Stomach (tissue), 9 donors: Measurements from ENCODE around the gene GPC5. TPM values are rescaled to one million over a fixed set of nuclear protein-coding genes. Genes with fewer than 3 reads are reported as not detected.
A peak's percentile ranks its signal among the peaks of the same experiment; 100 is the strongest.

Source experiments
- DNase-seq, 2 donors: peaks; one replicate each; pipeline versions ENCODE4 v3.0.0 to v3.0.0-alpha.2; 2013 to 2019
- H3K27ac ChIP-seq, 5 donors: fragments of 200-600 bp in 4 of 5; sonication (generic) in 4 of 5; one replicate each; pipeline ENCODE4 v1.5.1; 2013 to 2019; ENCODE audit warnings: mild to moderate bottlenecking in 1 of 5, moderate library complexity in 1 of 5
- H3K27me3 ChIP-seq, 3 donors: fragments of 200-600 bp; sonication (generic); one replicate each; pipeline ENCODE4 v1.5.1; 2017 to 2019; ENCODE audit warnings: mixed run types in 1 of 3
- H3K36me3 ChIP-seq, 4 donors: fragments of 200-600 bp; sonication (generic); 1 replicate in 3 of 4; 2 replicates in 1 of 4; pipeline ENCODE4 v1.5.1; 2016 to 2019
- H3K4me1 ChIP-seq, 4 donors: fragments of 200-600 bp; sonication (generic); one replicate each; pipeline ENCODE4 v1.5.1; 2016 to 2019
- H3K4me3 ChIP-seq, 4 donors: fragments of 200-600 bp; sonication (generic) in 3 of 4; one replicate each; pipeline ENCODE4 v1.5.1; 2016 to 2019; ENCODE audit warnings: mild to moderate bottlenecking in 1 of 4
- H3K9me3 ChIP-seq, 4 donors: fragments of 200-600 bp; sonication (generic); one replicate each; pipeline ENCODE4 v1.5.1; 2016 to 2019
- EP300 ChIP-seq: sonication (generic); formaldehyde crosslinking; IDR thresholded peaks from one replicate; pipeline ENCODE4 v1.6.1; 2017; ENCODE audit warnings: antibody characterized with exemption
- POLR2A ChIP-seq, 4 donors: fragments of 450-650 bp; IDR thresholded peaks; one replicate each; pipeline ENCODE4 v1.6.1; 2016; ENCODE audit warnings: antibody characterized with exemption in 4 of 4, control low read depth in 2 of 4, mild to moderate bottlenecking in 1 of 4, moderate library complexity in 1 of 4
- POLR2AphosphoS5 ChIP-seq, 3 donors: sonication (generic); formaldehyde crosslinking; IDR thresholded peaks; one replicate each; pipeline ENCODE4 v1.6.1; 2016; ENCODE audit warnings: antibody characterized with exemption in 3 of 3
- WGBS, 5 donors: extraction: QIAGEN DNeasy Blood & Tissue Kit in 3 of 5; methylation state at CpG; one replicate each; pipeline versions ENCODE4 v1.1.5 to v1.1.7; 2013 to 2018; 5-methylcytosine and 5-hydroxymethylcytosine counted together
- intact Hi-C: fragments of 100-400 bp; cut with DNase I; formaldehyde crosslinking; loops from one replicate; pipeline ENCODE4 v1.15.1; 2023; ENCODE audit warnings: low total_unique reads
- polyA plus RNA-seq, 3 donors: library from polyadenylated mRNA; stranded (reverse); fragments of 200-250 nt; gene quantifications; one replicate each; pipeline ENCODE4 v1.2.3, GENCODE V29; 2013
- total RNA-seq, 5 donors: library from RNA; depleted of rRNA; stranded (reverse); fragments of >200 nt; gene quantifications; one replicate each; pipeline versions ENCODE4 v1.1.0 to v1.2.3, GENCODE V29; 2014 to 2016
- TF ChIP-seq, protein P1 (sequence below), 7 experiments: fragments of 450-650 bp in 4 of 7; fragments of 200-600 bp in 3 of 7; sonication (generic) in 3 of 7; IDR thresholded peaks; one replicate each; pipeline ENCODE4 v1.5.1; 2016 to 2019; ENCODE audit warnings: antibody characterized with exemption in 7 of 7, control low read depth in 2 of 7, mild to moderate bottlenecking in 1 of 7
- donor health status: healthy with polysubstance abuse.
- donor health status: Bipolar disorder and iron deficiency.
- donor health status: healthy.

Gene GPC5
- total and polyA plus RNA-seq, 8 donors: 0.87 to 2.8 TPM; not detected in 6

DNA sequence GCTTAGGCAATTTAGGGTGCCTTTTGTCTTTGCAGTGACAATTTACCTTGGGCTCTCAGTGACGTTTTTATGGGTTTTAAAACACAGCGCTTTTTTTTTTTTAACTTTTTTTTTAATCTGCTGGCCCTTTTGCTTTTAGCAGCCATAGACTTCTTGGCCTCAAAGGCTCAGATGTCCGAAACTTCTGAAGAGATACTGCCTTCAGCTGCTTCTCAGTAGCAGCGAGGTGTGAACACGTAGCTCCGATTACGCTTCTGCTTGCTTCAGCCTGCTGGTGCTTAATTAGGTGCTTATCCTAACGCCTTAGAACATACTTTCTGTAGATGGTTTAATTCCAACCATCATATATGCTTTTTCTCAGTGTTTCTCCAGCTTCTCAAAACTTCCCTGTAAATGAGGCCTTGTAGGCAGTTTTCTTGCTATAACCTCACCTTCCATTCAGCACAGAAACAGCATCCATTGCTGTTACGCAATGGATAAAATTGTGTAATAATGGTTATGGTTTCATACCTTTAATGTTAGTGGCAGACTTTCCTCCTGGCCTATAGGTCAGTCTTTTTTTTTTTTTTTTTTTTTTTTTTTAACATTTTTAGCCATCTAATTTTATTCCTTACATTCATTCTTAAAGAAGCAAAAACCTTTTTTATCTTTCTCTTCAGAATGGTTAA lies 723.9 kb downstream of the GPC5 start:
- no peak overlapping the region for H3K27ac ChIP-seq
- intact Hi-C loops: no loop called here
- H3K4me1 ChIP-seq: no peaks in the 10 kb centered on the region
- TF ChIP-seq, protein P1, sequence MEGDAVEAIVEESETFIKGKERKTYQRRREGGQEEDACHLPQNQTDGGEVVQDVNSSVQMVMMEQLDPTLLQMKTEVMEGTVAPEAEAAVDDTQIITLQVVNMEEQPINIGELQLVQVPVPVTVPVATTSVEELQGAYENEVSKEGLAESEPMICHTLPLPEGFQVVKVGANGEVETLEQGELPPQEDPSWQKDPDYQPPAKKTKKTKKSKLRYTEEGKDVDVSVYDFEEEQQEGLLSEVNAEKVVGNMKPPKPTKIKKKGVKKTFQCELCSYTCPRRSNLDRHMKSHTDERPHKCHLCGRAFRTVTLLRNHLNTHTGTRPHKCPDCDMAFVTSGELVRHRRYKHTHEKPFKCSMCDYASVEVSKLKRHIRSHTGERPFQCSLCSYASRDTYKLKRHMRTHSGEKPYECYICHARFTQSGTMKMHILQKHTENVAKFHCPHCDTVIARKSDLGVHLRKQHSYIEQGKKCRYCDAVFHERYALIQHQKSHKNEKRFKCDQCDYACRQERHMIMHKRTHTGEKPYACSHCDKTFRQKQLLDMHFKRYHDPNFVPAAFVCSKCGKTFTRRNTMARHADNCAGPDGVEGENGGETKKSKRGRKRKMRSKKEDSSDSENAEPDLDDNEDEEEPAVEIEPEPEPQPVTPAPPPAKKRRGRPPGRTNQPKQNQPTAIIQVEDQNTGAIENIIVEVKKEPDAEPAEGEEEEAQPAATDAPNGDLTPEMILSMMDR (IDR thresholded peaks at IDR 0.05): no peak
- TF ChIP-seq EP300 (no peak), POLR2AphosphoS5 (IDR thresholded peaks at IDR 0.05) (no peak), POLR2A (IDR thresholded peaks at IDR 0.05) (no peak)
- H3K9me3 ChIP-seq: peaks cover 0 to 6% (median 0%) of the 10 kb centered on the region in 4 donors
- no peaks in the 10 kb centered on the region for H3K27me3 ChIP-seq
- no peak for DNase-seq
- WGBS, 5 donors: 67 to 77% (median 70%) methylated on average over 9 of the region's 9 CpGs
- no peaks in the 10 kb centered on the region for H3K36me3 ChIP-seq
- no peak overlapping the region for H3K4me3 ChIP-seq

DNA sequence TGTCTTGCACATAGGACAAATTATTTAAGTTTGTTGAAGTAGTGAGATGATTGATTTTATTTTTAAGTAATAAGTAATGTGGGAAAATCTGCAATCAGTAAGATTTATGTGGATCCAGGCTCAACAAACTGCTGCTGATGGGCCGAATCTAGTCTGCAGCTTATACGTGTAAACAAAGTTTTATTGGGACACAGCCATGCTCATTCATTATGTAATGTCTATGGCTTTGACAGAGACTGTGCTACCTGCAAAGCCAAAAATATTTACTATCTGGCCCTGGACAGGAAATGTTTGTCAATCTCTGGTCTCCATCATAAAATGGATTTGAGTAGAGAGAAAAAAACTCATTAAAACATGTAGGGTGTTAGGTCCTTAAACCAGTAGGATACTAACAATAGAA lies 728.0 kb downstream of the GPC5 start:
- intact Hi-C loops: no loop called here
- peaks cover 0 to 6% (median 0%) of the 10 kb centered on the region in 4 donors for H3K9me3 ChIP-seq
- no peaks in the 10 kb centered on the region for H3K36me3 ChIP-seq
- no peak overlapping the region for H3K27ac ChIP-seq
- H3K27me3 ChIP-seq: no peaks in the 10 kb centered on the region
- no peak for DNase-seq
- H3K4me1 ChIP-seq: no peaks in the 10 kb centered on the region
- WGBS, 5 donors: 70 to 84% (median 79%) methylated on average over 2 of the region's 2 CpGs
- TF ChIP-seq, protein P1 (IDR thresholded peaks at IDR 0.05): no peak
- TF ChIP-seq POLR2AphosphoS5 (IDR thresholded peaks at IDR 0.05): no peak
- no peak for TF ChIP-seq POLR2A (IDR thresholded peaks at IDR 0.05)
- TF ChIP-seq EP300: no peak
- no peak overlapping the region for H3K4me3 ChIP-seq

DNA sequence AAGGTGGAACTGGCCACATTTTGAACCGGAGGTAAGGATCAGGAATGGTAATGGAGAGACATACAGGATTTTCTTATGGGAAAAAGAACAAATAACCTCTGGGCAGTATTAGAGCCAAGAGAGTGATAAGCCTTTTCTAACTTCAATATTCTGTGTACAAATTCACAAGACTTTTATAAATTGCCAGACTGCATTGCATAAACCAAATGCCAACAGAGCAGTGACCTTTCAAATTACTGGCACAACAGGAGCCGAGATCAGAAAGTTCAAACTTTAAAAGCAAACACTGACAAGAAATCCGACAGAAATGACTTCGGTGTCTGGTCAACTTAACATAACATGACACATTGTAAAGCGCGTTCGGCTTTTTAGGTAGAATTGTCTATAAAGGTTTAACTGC lies 737.1 kb downstream of the GPC5 start:
- intact Hi-C loops: no loop called here
- H3K36me3 ChIP-seq: no peaks in the 10 kb centered on the region
- H3K4me1 ChIP-seq: no peaks in the 10 kb centered on the region
- no peaks in the 10 kb centered on the region for H3K9me3 ChIP-seq
- 47 to 62% (median 51%) methylated on average over 7 of the region's 7 CpGs for WGBS, 5 donors
- H3K4me3 ChIP-seq: no peak overlapping the region
- H3K27ac ChIP-seq: no peak overlapping the region
- H3K27me3 ChIP-seq: no peaks in the 10 kb centered on the region
- no peak for DNase-seq
- TF ChIP-seq POLR2AphosphoS5 (IDR thresholded peaks at IDR 0.05) (no peak), POLR2A (IDR thresholded peaks at IDR 0.05) (no peak), EP300 (no peak)
- TF ChIP-seq, protein P1 (IDR thresholded peaks at IDR 0.05): no peak

DNA sequence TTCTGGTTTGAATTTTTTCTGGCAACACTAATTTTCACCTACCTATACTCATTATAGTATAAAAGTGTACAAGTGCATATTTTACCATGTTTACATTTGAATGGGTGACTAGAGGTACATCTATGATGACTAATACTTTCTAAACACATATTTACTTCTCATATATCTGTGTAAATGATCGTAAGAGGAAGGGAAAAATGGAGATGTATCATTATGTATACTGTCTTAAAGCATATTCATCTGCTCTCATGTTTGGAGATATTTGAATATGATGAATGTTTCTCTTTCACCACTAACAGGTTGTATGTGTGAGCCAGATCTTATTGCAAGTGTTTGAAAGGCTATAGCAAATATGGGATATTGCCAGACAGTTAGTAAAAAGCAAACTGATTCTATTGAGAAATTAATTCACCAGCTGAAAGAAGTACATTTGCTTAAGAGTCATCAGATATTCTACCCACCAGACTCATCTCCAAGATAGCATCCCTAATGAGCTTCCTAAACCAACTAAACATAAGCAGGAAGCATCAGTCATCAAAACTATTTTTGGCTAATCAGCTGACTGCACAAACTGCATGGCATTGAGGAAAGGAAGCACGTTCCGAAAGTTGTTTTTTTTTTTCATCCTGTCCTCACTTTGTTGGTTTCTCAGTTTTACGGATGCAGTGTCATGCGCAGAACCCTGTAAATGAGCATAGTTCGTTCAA lies 738.2 kb downstream of the GPC5 start:
- Histone ChIP-seq H3K27ac (no peak overlapping the region), H3K9me3 (no peaks in the 10 kb centered on the region), H3K36me3 (no peaks in the 10 kb centered on the region), H3K4me1 (no peaks in the 10 kb centered on the region), H3K27me3 (no peaks in the 10 kb centered on the region), H3K4me3 (no peak overlapping the region)
- WGBS, 5 donors: 49 to 62% (median 59%) methylated on average over 6 of the region's 6 CpGs
- TF ChIP-seq POLR2AphosphoS5 (IDR thresholded peaks at IDR 0.05) (no peak), POLR2A (IDR thresholded peaks at IDR 0.05) (no peak), EP300 (no peak)
- TF ChIP-seq, protein P1 (IDR thresholded peaks at IDR 0.05): no peak
- DNase-seq: peak in 1 of 2 donors; percentile 3
- intact Hi-C loops: no loop called here
